Activated T-cell treated with anti-CD3 and anti-CD28 coated beads for 1 hour (primary cell): Measurements from ENCODE around the gene DRD1.
"Not testable (repeated sequence)": the region's sequence is repeated elsewhere in the genome, so short reads cannot be mapped to it uniquely, and the experiment has no call there.

Experiments
- DNase-seq: peaks from one replicate; pipeline ENCODE4 v3.0.0-alpha.2; 2020; ENCODE audit warnings: low read depth

Gene DRD1

DNA sequence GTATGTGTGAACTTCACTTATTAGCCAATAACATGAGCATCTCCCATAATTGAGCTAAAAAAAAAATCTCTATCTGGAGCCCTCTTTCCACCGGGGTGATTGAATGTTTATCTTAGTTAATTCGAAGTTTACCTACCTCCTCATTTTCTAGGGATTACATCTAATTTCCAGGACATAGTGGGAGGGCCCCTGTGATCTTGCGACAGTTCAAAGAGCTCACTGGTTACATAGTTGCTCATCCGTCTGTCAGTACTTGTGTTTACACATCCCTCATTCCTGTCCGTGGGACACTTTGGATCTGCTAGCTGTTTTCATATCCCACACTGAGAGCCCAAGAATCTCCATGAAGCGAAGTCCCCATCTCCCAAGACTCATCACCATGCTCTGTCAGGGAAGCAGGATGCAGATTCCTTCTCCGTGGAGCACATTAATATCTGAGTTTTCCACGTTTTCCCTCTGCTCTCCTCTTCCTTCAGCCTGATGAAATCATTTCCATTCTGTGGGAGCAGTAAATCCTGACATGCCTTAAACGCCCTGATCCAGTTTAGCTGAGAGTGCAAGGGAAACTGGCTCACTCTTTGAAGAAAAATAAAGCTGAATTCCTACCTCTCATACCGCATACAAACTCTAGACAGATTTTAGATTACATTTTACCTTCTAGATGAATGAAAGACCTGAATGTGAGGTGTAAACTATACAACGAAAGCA lies 24.2 kb upstream of the DRD1 start:
- DNase-seq: no peak

DNA sequence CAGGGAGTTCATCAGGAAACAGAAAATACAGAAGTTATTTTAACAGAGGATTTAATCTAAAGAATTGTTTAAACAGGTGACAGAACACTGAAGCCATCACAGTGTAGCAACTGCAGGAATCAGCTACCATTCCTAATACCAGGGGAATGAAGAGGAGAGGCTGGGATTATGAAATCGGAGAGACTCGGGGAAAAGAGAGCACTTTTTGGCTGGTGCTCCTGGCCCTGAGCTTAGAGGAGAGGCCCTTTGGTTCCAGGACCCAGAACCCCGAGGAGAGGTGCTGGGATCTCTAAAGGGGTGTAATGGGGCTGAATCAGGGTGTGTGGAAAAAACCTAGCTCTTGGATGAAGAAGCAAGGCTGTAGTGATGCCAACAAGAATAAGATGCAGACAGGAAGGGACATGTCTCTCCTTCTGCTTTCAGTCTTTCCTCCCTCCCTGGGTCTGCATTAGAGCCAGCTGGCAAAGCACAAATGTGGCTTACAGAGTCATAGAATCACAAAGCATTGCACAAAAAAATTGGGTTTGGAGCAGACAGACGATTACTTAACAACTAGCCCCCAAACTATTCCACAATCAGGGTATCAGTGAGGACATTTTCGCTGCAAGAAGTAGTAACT lies 22.8 kb upstream of the DRD1 start:
- DNase-seq: no peak

DNA sequence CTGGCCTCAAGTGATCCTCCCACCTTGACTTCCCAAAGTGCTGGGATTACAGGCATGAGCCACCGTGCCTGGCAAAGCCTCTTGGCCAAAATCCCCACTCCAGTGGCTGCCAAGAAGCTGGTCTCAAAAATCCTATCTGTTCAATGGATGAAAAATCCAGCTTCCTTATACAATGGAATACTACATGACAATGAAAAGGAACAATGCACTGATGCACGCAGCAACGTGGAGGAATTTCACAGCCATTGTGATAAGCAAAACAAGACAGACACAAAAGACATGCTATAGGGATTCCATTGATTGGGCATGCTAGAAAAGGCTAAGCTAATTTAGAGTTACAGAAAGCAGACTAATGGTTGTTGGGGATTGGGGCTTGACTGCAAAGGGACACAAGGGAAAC lies 21.3 kb upstream of the DRD1 start:
- DNase-seq: no peak

DNA sequence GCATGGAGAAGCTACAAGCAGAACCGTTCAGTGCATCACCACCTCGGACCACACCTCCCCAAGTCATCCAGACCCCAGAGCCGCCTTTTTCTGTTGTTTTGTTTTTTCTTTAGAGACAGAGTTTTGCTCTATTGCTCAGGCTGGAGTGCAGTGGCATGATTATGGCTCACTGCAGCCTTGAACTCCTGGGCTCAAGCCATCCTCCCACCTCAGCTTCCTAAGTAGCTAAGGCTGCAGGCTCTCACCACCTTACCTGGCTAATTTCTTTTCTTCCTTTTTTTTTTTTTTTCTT lies 20.9 kb upstream of the DRD1 start:
- DNase-seq: no peak

DNA sequence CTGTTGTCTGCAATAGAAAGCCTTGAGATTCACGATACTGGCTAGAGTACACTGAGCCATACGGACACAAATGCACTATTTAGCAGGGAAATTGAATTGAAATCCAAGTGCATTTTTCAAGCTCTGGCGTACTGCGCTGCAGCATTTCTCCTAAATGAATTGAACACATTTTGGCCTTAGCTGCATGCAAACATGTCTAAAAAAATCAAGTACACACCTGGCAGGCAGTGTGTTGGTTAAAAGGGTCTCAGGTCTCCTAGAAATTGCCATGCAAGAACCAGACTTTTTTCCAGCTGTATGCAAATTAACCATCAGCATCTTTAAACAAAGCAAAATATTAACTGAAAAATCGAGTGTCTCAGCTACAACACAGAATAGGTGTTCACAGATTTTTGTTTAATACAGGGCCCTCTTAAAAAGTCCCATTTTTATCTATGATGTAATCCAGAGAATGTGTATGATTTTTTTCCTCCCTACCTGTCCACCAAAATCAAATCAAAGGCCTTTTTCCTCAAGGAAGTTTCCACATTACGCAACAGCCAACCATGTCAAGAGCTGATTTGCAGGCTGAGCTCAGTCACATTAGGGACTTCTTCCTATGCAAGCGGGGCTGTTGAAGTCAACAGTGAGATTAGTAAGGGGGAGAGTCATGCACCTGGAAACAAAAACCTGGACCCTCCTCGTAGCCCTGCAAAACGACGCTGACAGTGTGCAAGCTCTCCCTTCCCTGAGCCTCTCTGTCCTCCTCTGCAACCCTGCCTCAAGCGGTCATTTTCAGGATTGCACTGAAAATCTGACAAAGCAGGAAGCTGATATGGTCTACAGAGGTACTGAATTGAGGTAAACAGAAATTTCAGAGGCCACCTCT lies 20.3 kb upstream of the DRD1 start:
- peak; percentile 57 for DNase-seq

DNA sequence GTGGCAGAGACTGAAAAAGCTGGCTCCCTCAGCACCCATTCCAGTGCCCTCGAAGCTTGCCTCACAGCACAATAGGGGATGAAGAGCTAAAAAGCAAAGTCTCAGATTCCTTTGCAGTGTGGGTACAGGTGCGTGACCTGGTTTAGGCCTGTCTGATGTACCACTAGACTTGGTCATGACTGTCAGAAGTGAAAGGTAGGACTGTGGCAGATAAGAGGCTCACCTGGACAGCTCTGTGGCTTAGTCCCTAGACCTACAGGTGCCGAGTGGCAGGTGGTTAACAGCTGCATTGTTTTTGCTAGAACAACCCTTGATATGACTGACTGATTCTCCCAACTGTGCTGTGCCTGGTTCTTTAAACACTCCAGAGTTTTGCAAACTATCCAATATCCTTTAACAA lies 19.7 kb upstream of the DRD1 start:
- no peak for DNase-seq

DNA sequence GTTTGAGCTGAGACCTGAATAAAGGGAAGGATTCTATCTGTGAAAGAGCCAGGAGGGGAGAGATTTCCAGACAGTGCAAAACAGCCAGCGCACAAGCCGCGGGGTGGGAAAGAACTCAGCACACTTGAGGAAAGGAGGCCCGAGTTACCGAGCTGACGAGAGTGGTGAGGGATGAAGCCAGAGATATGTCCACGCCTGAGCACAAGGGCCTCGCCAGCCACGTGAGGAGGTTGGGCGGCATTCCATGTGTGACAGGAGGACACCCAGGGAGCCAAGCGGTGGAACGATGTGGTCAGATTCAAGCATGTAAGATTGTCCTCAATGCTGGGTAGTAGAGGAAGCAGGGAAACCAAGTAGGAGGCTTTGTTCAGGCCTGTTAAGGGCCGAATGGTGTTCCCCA lies 17.4 kb upstream of the DRD1 start:
- DNase-seq: no peak

DNA sequence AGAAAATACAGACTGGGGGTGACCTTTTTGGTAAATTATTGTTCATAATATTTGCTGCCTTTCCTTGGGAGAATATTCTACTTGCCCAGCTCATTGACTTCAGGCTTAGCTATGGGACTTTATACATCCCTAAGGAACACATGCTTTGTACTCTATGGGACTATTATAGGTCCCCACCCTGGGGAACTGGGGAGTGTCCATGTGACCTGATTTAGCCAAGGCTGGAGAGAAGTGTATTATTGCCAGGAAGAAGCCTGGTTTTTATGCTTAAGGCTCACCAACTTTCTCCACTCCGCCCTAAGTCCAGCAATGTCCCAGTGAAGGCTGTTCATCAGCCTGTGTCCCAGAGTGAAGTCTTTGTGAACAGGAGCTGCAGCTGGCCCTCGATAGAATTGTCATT lies 16.6 kb upstream of the DRD1 start:
- no peak for DNase-seq

DNA sequence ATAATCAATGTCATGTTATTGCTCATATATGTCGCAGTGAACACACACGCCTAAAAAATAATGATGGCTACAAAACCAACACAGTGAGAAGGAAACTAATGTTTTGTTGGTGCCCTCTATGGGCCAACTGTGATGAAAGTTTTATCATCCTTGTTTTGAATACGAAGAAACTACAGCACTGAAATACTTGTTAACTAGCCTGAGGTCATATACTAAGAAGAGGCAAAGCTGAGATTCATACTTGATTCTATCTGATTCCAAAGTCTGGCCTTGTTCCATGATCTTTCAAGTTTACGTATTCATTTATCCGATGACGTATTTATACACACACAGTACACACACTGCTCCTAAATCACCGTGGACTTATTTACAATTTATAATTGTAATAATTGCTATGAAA lies 16.1 kb upstream of the DRD1 start:
- no peak for DNase-seq

DNA sequence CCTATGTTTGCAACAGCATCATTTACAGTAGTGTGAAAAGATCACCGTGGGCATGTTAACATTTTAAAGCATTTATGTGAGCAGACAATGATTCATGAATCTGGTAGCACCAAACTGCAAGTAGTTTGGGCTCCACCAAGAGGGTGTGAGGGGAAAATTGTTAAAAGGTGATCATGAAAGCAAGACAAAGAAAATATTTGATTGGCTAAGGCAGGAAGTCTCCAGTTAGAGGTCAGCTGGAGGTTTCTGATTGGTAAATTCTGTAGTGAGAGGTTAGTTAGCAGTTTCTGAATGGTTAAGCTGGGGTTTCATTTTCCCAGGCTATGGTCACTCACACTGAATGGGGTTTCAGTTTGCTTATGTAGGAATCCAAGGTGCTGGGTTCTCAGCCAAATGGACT lies 13.5 kb upstream of the DRD1 start:
- no peak for DNase-seq

DNA sequence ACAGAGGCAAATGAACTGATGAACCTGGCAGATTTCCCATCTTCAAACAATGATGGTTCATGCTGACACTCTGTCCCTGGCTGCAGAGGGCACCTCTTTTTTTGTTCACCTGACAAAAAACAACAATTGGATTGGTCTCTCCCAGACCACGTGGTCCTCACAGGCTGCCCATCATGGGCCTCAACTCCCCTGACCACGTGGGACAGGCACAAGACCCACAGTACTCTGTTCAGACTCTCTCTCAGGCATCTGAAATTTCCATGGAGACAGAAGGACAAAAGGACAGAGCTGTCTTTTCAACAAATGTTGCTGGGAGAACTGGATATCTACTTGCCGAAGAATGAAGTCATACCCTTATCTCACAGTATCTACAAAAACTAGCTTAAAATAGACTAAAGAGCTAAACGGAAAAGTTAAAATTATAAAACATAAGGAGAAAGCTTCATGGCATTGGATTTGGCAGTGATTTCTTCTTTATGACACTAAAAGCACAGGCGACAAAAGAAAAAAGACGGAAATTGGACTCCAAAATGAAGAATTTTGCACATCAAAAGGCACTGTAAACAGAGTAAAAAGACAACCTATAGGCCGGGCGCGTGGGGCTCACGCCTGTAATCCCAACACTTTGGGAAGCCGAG lies 12.2 kb upstream of the DRD1 start:
- DNase-seq: no peak

DNA sequence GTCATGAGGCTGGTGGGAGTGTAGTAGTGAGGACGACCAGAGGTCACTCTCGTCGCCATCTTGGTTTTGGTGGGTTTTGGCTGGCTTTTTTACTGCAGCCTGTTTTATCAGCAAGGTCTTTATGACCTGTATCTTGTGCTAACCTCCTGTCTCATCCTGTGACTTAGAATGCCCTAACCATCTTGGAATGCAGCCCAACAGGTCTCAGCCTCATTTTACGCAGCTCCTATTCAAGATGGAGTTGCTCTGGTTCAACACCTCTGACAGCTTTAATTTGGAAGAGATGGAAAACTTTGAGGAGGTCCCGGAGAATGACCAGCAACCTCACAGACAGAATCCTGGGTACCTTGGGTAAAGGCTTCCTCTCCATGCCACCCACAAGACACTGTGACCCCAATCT lies 10.4 kb upstream of the DRD1 start:
- DNase-seq: not testable (repeated sequence)

DNA sequence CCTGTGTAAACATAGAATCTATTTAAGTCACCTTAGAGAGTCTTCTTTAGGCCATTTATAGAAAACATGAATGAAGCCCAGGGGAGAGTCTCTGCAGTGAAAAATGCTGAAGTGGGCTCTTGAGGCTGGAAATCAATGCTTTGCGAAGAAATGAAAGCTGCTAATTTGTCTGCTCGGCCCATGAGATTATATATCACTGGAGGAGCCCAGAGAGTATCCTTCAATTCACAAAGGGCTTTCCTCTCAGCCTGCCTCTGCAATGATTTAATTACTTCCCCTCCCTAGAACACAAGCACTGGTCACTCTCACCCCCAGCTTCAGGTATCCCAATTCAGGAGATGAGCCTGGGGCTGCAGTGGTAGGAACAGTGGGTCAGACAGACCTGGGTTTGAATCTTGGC lies 8.2 kb upstream of the DRD1 start:
- no peak for DNase-seq

DNA sequence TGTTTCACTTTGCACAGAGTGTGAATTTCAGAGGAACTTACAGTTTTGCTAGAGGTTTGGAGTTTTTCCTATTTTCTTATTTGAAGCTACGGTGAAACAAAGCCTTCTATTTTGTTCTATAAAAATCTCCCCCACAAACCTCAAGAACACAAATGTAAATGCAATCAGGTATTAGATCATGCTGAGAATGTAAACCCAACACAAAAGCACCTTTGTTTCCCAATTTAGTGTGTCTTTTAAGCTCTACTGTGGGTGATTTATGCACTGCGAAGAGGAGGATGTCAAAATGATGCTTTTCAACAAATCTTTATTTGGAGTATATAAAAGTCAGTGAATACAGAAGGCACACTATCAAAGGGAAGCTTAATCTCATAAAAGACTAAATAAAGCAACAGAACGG lies 4.3 kb upstream of the DRD1 start:
- DNase-seq: no peak

DNA sequence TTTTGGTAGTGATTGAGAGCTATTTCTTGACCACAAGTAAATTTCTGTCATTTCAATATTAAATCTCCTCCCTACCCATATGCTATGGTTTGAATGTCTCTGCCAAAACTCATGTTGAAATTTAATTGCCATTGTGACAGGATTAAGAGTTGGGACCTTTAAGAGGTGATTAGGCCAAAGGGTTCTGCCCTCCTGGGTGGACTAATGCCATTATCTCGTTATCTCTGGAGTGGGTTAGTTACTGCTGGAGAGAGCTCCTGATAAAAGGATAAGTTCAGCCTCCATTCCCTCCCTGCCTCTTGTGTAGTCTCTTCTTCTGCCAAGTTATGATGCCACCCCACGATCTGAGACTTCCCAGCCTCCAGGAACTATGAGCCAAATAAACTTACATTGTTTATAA lies 3.6 kb upstream of the DRD1 start:
- no peak for DNase-seq

DNA sequence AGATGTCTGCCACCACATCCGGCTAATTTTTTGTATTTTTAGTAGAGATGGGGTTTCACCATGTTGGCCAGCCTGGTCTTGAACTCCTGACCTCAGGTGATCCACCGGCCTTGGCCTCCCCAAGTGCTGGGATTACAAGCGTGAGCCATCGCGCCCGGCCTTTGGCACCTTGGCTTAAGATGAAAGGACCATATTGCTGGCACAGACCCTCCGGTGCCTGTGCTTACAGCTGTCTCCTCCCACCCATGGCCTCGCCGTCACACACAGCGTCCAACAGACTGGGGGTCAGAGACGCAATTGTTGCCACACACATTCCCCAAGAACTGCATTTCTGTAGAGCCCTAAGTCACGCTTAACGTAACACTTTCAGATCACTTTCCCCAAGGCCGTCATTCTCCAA lies 2.4 kb upstream of the DRD1 start:
- DNase-seq: not testable (repeated sequence)

DNA sequence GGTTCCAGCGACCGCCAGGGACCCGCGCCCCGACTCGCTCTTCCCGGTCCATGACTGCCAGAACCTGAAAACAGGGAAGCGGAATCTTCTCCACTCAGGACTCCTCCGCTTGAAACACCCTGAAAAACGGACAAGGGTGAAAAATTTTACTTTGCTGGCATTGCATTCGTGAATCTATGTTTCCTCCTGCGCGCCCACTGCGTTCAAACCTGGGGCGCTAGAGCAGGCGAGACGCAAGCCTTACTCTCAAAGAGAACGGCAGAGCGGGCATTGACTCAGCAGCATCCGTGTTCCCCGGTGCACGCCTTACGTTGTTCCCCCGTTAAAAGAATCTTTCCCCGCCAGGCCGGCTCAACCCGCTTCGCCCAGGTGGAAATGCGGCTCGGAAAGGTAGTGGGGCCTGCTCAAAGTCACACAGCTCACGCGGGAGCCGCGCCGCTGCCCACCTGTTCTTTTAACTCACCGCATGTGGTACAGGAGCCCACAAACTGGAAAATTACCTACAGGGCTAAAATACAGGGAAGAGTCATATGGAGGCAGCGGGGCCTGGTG lies 999 bp upstream of the DRD1 start:
- no peak for DNase-seq

DNA sequence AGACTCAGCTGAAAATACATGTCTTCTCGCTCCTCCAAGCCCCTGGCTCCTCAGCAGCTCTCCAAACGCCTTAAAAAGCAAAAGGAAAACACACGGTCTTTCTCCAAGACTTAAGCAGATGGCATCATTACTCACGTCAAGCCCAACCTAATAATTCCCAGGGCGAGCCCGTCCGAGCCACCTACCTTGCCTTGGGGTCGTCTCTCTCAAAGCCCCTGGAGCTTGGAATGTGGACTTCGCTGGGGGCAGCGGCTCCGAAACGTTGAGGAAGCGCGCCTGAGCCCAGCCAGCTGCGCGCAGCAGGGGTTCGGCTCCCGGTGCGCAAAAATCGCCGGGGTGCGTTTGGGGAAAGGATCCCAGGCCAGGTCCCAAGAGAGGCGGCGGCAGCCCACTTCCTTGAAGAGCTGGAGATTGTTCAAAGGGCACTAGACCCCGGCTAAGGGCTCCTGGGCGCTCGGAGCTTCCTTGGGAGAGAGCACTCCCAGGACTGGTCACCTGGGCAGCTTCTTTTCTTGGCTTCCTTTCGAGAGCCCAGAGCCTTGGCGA lies 395 bp downstream of the DRD1 start:
- no peak for DNase-seq

DNA sequence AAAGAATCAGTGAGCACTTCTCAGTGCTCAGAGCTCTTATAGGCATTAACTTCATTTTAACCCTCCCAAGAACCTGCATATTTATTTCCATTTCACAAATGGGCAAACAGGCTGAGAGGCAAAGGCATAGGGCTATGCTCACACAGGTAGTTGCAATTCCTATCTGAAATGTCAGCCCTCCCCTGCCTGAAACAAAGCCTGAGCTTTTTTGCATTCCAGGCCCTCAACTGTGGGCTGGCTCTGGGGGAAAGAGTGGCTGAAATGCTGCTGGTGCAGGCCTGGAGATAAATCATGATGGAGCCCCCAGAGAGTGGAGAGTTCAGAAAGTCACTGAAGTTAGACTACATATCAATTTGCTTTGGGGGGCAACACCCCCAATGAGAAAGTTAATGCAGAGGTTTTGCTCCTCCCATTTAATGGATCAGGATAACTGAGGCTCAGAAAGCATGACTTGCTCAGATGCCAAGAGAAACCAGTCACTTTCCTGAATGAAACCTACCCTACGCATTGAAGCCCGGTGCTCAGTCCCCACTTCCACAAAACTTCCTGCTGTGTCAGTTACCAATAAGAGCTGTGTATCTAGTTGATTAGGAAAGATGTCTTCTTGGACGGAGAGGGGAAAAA lies 5.6 kb downstream of the DRD1 start:
- no peak for DNase-seq

DNA sequence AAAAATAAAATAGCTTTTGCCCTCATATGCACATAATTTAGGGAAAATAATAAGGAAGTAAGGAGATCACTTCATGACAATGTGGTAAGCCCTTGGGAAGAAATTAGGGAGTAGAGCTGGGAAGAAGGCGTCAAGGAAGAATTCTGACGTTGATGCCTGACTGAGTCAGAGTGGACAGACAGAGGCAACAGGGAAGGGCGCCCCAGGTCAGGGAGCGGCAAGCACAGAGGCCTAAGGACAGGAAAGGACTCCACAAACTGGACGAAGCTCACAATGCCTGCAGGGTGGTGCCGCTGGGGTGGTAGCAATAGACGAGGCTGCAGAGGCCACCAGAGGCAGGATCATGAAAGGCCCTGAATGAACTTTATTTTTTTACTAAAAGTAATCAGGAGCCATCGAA lies 7.6 kb downstream of the DRD1 start:
- no peak for DNase-seq

DNA sequence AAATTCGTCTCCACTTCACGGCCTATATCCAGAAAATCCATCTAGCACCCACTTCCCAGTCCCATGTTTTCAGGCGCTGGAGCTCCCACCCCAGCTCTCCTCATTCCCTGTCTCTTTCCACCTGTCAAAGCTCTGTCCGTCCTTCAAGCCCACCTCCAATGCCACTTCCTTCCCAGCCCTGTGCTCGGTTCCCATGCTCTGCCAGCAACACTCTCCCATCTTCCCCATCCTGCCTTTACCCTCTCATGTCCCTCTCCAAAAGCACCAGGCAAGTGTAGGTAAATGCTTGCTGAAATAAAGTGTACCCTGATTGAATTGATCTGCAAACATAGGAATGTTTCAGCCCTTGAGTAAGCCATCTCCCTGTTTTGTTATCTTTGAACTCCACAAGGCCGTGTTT lies 9.2 kb downstream of the DRD1 start:
- no peak for DNase-seq

DNA sequence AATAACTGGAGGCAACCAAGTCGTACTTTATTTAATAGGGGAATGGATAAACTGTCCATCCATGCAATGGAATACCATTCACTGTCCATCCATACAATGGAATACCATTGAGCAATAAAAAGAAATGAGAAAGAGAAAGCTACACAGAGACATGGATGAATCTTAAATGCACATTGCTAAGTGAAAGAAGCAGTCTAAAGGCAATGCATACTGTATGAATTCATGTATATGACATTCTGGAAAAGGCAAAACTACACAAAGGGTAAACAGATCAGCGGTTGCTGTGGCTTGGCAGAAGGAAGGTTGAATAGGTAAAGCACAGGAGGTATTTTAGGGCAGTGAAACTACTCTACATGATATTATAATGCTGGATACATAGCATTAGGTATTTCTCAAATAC lies 16.2 kb downstream of the DRD1 start:
- no peak for DNase-seq
